Measurements from ENCODE around the gene BIRC6.
"Not testable (repeated sequence)": the region's sequence is repeated elsewhere in the genome, so short reads cannot be mapped to it uniquely, and the experiment has no call there.

BIRC6 gene

GRCh38 chr2:32452338-32453064 is 95.7 kb downstream of the BIRC6 start:
- DNase-seq: no peak

- DNase-seq: no peak
These were observed 96.6 kb downstream of the BIRC6 start for GRCh38 chr2:32453242-32454062.

GRCh38 chr2:32455816-32456215 is 99.0 kb downstream of the BIRC6 start:
- DNase-seq: no peak

- DNase-seq: no peak
These were observed 100.0 kb downstream of the BIRC6 start for GRCh38 chr2:32456808-32457207.

- DNase-seq: no peak
These were observed 101.0 kb downstream of the BIRC6 start for GRCh38 chr2:32457814-32458213.

- not testable (repeated sequence) for DNase-seq
These were observed 104.0 kb downstream of the BIRC6 start for GRCh38 chr2:32460861-32461260.

GRCh38 chr2:32463110-32463509 is 106.3 kb downstream of the BIRC6 start:
- no peak for DNase-seq

GRCh38 chr2:32464431-32464830 is 107.6 kb downstream of the BIRC6 start:
- no peak for DNase-seq

GRCh38 chr2:32472605-32473004 is 115.8 kb downstream of the BIRC6 start:
- no peak for DNase-seq

GRCh38 chr2:32474381-32474780 is 117.6 kb downstream of the BIRC6 start:
- DNase-seq: no peak

GRCh38 chr2:32478889-32479620 is 122.2 kb downstream of the BIRC6 start:
- DNase-seq: no peak

- no peak for DNase-seq
These were observed 123.2 kb downstream of the BIRC6 start for GRCh38 chr2:32479993-32480392.

GRCh38 chr2:32482471-32482870 is 125.6 kb downstream of the BIRC6 start:
- no peak for DNase-seq

- no peak for DNase-seq
These were observed 128.1 kb downstream of the BIRC6 start for GRCh38 chr2:32484937-32485336.

GRCh38 chr2:32485399-32485798 is 128.6 kb downstream of the BIRC6 start:
- DNase-seq: no peak

- DNase-seq: no peak
These were observed 132.2 kb downstream of the BIRC6 start for GRCh38 chr2:32489061-32489460.

- DNase-seq: no peak
These were observed 134.5 kb downstream of the BIRC6 start for GRCh38 chr2:32491346-32491745.

GRCh38 chr2:32495139-32495538 is 138.3 kb downstream of the BIRC6 start:
- DNase-seq: no peak

GRCh38 chr2:32496662-32497061 is 139.8 kb downstream of the BIRC6 start:
- DNase-seq: no peak

GRCh38 chr2:32498306-32498705 is 141.5 kb downstream of the BIRC6 start:
- DNase-seq: no peak

GRCh38 chr2:32502941-32503340 is 146.1 kb downstream of the BIRC6 start:
- DNase-seq: no peak

- no peak for DNase-seq
These were observed 148.2 kb downstream of the BIRC6 start for GRCh38 chr2:32504877-32505478.

- no peak for DNase-seq
These were observed 149.6 kb downstream of the BIRC6 start for GRCh38 chr2:32506446-32506845.
